OCI-LY7 (cell line): Measurements from ENCODE around the gene H2AZ1.
"Not testable (repeated sequence)": the region's sequence is repeated elsewhere in the genome, so short reads cannot be mapped to it uniquely, and the experiment has no call there.

Source experiments
- CTCF ChIP-seq: fragments of 200-600 bp; sonication (generic); conservative IDR thresholded peaks from 2 replicates; pipeline ENCODE4 v1.5.1; 2014; ENCODE audit warnings: mild to moderate bottlenecking, antibody characterized with exemption, low read length, moderate library complexity, mixed read lengths
- EZH2phosphoT487 ChIP-seq: fragments of 200-600 bp; sonication (generic); IDR thresholded peaks from 2 replicates; pipeline ENCODE4 v1.6.1; 2018; ENCODE audit warnings: low read depth, borderline replicate concordance, mild to moderate bottlenecking, mixed run types, antibody characterized with exemption, low read length, moderate library complexity, mixed read lengths

- TF ChIP-seq CTCF, EZH2phosphoT487: not testable (repeated sequence)
Measured at GRCh38 chr4:99958207-99958606, 8.1 kb upstream of the H2AZ1 start.
